Measurements from ENCODE around the gene CLSTN1. TPM values are rescaled to one million over a fixed set of nuclear protein-coding genes. Genes with fewer than 3 reads are reported as not detected.

Gene CLSTN1
- polyA plus RNA-seq, 1 of the 3 experiments (the other 2 are of a cell fraction) = 59.6 TPM

DNA sequence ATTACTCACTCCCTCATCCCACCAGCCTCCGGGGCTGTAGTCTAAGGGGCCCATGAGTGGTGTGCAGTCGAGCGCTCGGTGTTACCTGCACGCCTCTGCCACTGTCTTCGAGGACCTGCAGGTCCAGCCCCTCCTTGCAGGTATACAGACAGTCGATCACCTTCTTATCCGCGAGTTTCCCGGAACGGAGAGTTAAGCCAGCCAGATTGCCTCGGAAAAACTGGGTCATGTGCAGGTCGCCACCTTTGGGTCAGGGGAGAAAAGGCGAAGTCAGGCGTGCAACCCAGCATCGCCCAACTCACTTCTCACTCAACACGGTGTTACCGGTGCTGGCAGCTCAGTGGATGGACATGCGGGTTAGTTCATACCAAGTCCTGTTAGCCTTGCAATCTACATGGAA, 88.0 kb downstream of the CLSTN1 start:
- ChIA-PET CTCF (interaction anchor here (1.4 kb wide), 1 partner anchor 11 kb away, joined by 9 read pairs; no protein-coding TSS in a partner anchor), POLR2A (no interaction called here)
- H2AFZ ChIP-seq (ENCODE audit: low read depth) = no peak overlapping the region
- no peak overlapping the region for H3K4me3 ChIP-seq (ENCODE audit: low read depth in 2 of 2, low read length in 1 of 2)
- no peaks in the 10 kb centered on the region for H3K4me1 ChIP-seq (ENCODE audit: control insufficient read depth in 1 of 2, insufficient read depth in 2 of 2, low read depth in 1 of 2, low read length in 1 of 2)
- no peak for DNase-seq
- H3K9me2 ChIP-seq = no peaks in the 10 kb centered on the region
- H3K36me3 ChIP-seq (replicated peaks in 1 of 2; ENCODE audit: control insufficient read depth in 1 of 2, insufficient read depth in 2 of 2, low read length in 1 of 2) = peaks cover 13 to 63% of the 10 kb centered on the region in 2 experiments
- no peaks in the 10 kb centered on the region for H3K79me2 ChIP-seq (ENCODE audit: insufficient read depth)
- no peak overlapping the region for H3K4me2 ChIP-seq
- WGBS (ENCODE audit: low lambda C conversion rate) = 94% methylated on average over 18 of the region's 19 CpGs
- no peaks in the 10 kb centered on the region for H4K20me1 ChIP-seq (ENCODE audit: insufficient read depth)
- no peaks in the 10 kb centered on the region for H3K27me3 ChIP-seq (ENCODE audit: insufficient read depth)
- H3K27ac ChIP-seq (ENCODE audit: low read depth in 2 of 2, low read length in 1 of 2) = no peak overlapping the region
- H3F3A ChIP-seq (replicated peaks; ENCODE audit: insufficient read depth) = no peaks in the 10 kb centered on the region
- no peak overlapping the region for H3K9ac ChIP-seq
- no peaks in the 10 kb centered on the region for H3K9me3 ChIP-seq
- TF ChIP-seq FOSL2 (IDR thresholded peaks at IDR 0.05; ENCODE audit: borderline replicate concordance, low read depth) (no peak), EZH2phosphoT487 (IDR thresholded peaks at IDR 0.05; ENCODE audit: borderline replicate concordance, low read depth) (no peak), FOXJ3 (CRISPR knock-in tag; IDR thresholded peaks at IDR 0.05) (no peak), NRF1 (IDR thresholded peaks at IDR 0.05; ENCODE audit: low read depth, low read length) (no peak), TCF12 (IDR thresholded peaks at IDR 0.05) (no peak), GATA2 (CRISPR knock-in tag; IDR thresholded peaks at IDR 0.05) (no peak), JUND (IDR thresholded peaks at IDR 0.05) (no peak), CHD2 (IDR thresholded peaks at IDR 0.05; ENCODE audit: low read length, partially characterized antibody) (no peak), ELF1 (IDR thresholded peaks at IDR 0.05) (no peak), EP300 (IDR thresholded peaks at IDR 0.05; ENCODE audit: borderline replicate concordance in 1 of 2, low read depth in 1 of 2, low read length in 1 of 2) (no peak), POLR2AphosphoS5 (IDR thresholded peaks at IDR 0.05; ENCODE audit: low read depth, low read length) (no peak)
- TF ChIP-seq, protein P1, sequence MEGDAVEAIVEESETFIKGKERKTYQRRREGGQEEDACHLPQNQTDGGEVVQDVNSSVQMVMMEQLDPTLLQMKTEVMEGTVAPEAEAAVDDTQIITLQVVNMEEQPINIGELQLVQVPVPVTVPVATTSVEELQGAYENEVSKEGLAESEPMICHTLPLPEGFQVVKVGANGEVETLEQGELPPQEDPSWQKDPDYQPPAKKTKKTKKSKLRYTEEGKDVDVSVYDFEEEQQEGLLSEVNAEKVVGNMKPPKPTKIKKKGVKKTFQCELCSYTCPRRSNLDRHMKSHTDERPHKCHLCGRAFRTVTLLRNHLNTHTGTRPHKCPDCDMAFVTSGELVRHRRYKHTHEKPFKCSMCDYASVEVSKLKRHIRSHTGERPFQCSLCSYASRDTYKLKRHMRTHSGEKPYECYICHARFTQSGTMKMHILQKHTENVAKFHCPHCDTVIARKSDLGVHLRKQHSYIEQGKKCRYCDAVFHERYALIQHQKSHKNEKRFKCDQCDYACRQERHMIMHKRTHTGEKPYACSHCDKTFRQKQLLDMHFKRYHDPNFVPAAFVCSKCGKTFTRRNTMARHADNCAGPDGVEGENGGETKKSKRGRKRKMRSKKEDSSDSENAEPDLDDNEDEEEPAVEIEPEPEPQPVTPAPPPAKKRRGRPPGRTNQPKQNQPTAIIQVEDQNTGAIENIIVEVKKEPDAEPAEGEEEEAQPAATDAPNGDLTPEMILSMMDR (IDR thresholded peaks at IDR 0.05) = no peak
- TF ChIP-seq, protein P2, sequence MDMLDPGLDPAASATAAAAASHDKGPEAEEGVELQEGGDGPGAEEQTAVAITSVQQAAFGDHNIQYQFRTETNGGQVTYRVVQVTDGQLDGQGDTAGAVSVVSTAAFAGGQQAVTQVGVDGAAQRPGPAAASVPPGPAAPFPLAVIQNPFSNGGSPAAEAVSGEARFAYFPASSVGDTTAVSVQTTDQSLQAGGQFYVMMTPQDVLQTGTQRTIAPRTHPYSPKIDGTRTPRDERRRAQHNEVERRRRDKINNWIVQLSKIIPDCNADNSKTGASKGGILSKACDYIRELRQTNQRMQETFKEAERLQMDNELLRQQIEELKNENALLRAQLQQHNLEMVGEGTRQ (IDR thresholded peaks at IDR 0.05; ENCODE audit: borderline replicate concordance, low read depth, low read length) = no peak
- TF ChIP-seq, protein P3, sequence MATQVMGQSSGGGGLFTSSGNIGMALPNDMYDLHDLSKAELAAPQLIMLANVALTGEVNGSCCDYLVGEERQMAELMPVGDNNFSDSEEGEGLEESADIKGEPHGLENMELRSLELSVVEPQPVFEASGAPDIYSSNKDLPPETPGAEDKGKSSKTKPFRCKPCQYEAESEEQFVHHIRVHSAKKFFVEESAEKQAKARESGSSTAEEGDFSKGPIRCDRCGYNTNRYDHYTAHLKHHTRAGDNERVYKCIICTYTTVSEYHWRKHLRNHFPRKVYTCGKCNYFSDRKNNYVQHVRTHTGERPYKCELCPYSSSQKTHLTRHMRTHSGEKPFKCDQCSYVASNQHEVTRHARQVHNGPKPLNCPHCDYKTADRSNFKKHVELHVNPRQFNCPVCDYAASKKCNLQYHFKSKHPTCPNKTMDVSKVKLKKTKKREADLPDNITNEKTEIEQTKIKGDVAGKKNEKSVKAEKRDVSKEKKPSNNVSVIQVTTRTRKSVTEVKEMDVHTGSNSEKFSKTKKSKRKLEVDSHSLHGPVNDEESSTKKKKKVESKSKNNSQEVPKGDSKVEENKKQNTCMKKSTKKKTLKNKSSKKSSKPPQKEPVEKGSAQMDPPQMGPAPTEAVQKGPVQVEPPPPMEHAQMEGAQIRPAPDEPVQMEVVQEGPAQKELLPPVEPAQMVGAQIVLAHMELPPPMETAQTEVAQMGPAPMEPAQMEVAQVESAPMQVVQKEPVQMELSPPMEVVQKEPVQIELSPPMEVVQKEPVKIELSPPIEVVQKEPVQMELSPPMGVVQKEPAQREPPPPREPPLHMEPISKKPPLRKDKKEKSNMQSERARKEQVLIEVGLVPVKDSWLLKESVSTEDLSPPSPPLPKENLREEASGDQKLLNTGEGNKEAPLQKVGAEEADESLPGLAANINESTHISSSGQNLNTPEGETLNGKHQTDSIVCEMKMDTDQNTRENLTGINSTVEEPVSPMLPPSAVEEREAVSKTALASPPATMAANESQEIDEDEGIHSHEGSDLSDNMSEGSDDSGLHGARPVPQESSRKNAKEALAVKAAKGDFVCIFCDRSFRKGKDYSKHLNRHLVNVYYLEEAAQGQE (IDR thresholded peaks at IDR 0.05; ENCODE audit: low read depth, low read length) = no peak
- TF ChIP-seq, protein P4, sequence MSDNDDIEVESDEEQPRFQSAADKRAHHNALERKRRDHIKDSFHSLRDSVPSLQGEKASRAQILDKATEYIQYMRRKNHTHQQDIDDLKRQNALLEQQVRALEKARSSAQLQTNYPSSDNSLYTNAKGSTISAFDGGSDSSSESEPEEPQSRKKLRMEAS (IDR thresholded peaks at IDR 0.05; ENCODE audit: low read depth) = no peak

Data from SK-N-SH (cell line).